Activated naive CD4-positive, alpha-beta T cell treated with anti-CD3 and anti-CD28 coated beads, Interleukin-2, amount 50 U/mL, for 24 hours (primary cell): Measurements from ENCODE around the gene ARGLU1.
A peak's percentile ranks its signal among the peaks of the same experiment; 100 is the strongest.

ENCODE experiments used
- H3K27ac Mint-ChIP-seq: one replicate; pipeline ENCODE4 v1.8.0; 2021; ENCODE audit warnings: mild to moderate bottlenecking, mixed read lengths
- H3K27me3 Mint-ChIP-seq: one replicate; pipeline ENCODE4 v1.8.0; 2021; ENCODE audit warnings: mixed read lengths
- H3K36me3 Mint-ChIP-seq: one replicate; pipeline ENCODE4 v1.8.0; 2021; ENCODE audit warnings: mixed read lengths
- H3K4me1 Mint-ChIP-seq: one replicate; pipeline ENCODE4 v1.8.0; 2021; ENCODE audit warnings: mixed read lengths
- H3K4me3 Mint-ChIP-seq: one replicate; pipeline ENCODE4 v1.8.0; 2021; ENCODE audit warnings: mild to moderate bottlenecking, mixed read lengths
- H3K9me3 Mint-ChIP-seq: one replicate; pipeline ENCODE4 v1.8.0; 2021; ENCODE audit warnings: mixed read lengths

ARGLU1 gene

DNA sequence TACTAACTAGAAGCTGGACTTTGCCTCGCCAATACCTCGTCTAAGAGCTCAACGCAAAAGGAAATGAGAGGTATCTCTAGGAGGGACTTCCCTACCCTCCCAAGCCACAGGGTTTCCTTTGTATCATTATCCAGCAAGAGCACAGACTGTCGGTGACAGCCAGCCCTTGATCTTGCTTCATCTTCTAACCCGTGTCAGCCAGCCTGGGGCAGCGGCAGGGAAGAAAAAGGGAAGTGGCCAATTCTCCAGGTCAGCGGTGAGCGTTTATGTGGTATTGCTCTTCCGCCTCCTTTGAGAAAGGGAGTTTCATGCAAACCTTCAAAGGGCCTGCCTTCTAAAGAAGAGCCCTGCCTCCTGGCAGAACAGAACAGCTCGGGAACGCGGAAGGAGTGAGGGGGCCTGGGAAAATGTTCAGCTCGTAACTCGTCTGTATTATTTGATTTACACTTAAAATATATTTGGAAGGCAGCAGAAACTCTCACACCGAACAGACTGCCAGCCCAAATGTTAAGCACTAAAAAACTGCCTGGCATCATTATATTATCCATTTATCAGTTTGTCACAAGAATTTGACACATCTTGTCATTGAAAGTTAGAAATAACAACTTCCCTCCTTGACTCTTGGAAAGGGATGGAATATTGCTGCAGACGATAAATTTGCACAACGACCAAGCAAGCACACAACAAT, 74.3 kb downstream of the ARGLU1 start:
- no peaks in the 10 kb centered on the region for H3K36me3 Mint-ChIP-seq
- peaks cover 24% of the 10 kb centered on the region for H3K4me1 Mint-ChIP-seq
- H3K27ac Mint-ChIP-seq = no peak overlapping the region
- no peaks in the 10 kb centered on the region for H3K9me3 Mint-ChIP-seq
- no peak overlapping the region for H3K4me3 Mint-ChIP-seq
- H3K27me3 Mint-ChIP-seq = peaks cover 54% of the 10 kb centered on the region

DNA sequence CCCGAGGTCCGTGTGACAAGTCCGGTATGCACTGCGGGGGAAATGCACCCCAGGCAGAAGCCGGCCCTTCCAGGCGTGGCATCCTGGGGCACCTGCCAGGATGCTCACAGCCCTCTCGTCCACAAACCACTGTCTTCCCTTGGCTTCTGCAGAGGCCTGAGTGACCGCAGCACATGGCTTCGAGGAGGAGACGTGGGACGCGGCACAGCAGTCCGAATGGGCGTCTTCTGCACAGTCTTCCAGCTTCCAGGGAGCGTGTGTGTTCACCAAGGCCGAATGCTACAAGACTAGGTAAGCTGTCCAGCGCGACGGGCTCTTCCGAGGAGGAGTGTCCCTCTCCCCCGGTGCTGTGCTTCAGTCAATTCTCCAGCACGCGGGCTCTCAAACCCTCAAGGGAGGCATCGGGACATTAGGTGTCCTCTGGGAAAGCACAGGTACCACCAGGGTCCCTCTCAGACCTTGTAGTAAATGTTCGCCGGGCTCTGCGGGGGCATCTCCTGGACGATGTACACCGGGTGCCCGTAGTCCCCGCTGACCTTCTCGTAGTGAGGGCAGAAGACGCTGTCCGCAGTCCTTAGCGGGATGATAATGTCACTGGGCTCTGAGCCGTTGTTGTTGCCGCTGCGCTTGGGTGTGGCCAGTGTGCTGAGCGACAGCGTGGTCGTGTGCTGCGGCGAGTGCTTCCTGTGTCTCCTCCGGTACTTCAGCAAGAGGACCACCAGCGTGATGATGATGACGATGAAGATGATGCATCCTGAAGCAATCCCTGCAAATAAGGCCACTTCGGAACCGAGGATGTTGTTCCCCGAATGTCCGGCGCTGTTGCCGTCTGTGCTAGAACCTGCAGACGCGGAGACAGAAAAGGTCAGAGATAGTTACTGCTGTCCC, 75.1 kb downstream of the ARGLU1 start:
- H3K4me3 Mint-ChIP-seq = no peak overlapping the region
- no peaks in the 10 kb centered on the region for H3K9me3 Mint-ChIP-seq
- H3K4me1 Mint-ChIP-seq = peaks cover 24% of the 10 kb centered on the region
- H3K27ac Mint-ChIP-seq = no peak overlapping the region
- no peaks in the 10 kb centered on the region for H3K36me3 Mint-ChIP-seq
- H3K27me3 Mint-ChIP-seq = peaks cover 50% of the 10 kb centered on the region

DNA sequence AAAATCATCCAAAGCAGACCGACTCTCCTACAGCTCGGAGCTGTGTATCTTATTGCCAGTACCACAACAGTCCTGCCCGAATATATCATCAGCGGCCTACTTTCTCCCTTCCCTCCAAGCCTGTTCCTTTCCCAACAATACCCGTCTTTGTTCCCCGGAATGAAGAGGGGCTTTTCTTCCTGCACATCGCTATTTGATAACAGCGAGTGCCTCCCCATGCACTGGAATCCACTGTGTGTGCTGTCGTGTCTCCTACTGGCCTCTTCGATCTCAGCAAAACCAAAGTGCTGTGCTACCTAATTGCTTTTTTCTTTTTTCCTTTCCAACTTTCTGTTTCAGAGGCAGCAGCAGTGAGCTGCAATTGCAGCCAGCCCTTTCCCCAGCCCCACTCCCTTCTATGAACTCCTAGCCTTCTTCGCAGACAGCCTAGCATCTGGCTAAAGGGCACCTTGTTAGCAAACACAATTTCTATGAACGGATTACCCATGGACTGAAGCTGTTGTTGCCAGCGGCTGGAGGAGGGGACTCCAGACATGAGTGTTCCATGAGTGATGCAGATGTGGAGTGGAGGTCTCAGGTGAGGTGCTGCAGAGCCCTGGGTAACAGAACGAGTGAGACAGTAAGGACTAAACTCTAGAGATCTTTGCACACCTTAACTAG, 75.9 kb downstream of the ARGLU1 start:
- H3K4me1 Mint-ChIP-seq = peaks cover 24% of the 10 kb centered on the region
- H3K36me3 Mint-ChIP-seq = no peaks in the 10 kb centered on the region
- peaks cover 47% of the 10 kb centered on the region for H3K27me3 Mint-ChIP-seq
- peak overlapping the region; percentile 23 for H3K4me3 Mint-ChIP-seq
- H3K27ac Mint-ChIP-seq = no peak overlapping the region
- H3K9me3 Mint-ChIP-seq = no peaks in the 10 kb centered on the region
